WI38 (cell line): ENCODE data around the gene PTP4A1.

Experiments
- H3K4me3 ChIP-seq: 2 replicates; pipeline ENCODE4 v1.5.1; 2011; ENCODE audit warnings: low read depth, mild to moderate bottlenecking, control low read depth, low read length
- CTCF ChIP-seq: IDR thresholded peaks from 2 replicates; pipeline ENCODE4 v1.5.1; 2012; ENCODE audit warnings: low read depth, mild to moderate bottlenecking, control low read depth, low read length

Gene PTP4A1

DNA sequence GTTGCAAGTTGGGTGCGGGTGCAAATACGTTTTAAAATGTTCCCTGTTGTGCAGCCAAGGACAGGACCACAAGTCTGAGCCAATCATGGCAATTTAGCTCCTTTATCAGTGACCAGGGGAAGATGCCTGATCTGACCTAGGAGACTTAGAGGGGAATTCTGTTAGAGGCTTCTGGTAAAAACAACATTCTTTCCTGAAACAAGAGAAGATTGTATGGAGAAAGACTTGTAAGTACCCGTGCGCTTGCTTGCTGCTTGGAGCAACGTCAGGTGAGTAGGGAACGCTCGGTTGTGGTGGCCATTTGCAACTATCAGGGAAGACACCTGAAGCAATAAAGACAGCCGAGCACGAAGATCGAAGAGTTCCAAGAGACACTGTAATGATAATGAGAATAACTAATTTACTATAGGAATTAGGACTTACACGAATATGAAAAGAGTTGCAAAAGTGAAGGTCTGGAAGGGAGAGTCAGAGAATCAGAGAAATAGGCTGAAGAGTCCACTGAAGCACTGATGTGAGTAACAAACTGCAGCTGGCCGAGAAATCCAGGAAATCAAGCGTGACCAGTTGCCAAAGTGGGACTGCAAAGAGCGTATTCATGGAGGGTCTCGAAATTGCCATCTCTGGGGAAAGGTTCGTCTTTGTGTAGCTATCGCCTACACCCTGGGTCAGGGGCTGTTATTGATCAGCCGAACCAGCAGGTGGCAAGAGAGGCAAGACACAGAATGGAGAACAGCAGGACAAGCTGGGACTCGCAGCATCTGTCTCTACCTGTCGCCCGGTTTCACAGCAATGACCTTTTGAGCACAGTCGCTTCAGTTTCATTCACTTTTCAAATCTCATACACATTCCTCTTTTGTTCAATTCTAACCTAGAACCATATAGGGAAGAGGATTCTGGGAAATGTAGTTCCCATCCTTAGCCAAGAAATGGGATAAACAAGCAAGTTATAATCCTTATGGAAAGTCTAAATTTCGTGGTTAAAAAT is 26.1 kb downstream of the PTP4A1 start:
- peak overlapping the region; percentile 63 for H3K4me3 ChIP-seq
- TF ChIP-seq CTCF, result peak; percentile 86

DNA sequence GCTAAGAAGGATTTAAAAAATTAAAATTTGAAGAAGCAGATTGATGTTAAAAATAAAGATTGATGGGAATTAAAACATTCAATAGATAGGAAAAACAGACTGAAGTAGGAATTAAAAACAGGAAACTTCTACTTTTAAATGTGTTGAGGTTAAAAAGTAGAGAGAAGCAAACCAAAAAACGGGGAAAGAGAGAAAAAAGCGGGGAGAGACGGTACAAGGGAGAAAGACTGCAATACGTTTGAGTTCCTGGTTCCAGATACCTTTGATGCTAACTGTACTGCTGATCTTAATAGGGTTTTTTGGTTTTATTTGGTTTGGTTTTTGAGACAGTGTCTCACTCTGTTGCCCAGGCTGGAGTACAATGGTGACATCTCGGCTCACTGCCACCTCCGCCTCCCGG is 27.0 kb downstream of the PTP4A1 start:
- no peak for TF ChIP-seq CTCF
- H3K4me3 ChIP-seq, result no peak overlapping the region

DNA sequence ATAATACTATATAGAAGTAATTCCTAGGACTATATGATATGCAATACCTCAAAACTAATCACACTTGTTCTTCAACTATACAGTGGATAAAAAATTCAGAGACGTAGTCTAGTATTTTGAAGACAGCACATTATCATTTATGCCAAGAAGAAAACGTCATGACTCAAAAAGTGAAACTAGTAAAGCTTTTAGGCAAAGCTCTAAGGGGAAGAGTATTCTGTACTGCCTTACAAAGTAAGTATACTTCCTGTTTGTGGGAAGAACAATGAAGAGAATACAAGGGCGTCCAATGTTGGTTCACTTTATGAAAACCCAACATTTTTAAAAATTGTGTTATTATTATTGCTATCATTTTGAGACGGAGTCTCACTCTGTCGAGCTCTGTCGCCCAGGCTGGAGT is 27.9 kb downstream of the PTP4A1 start:
- TF ChIP-seq CTCF, result no peak

DNA sequence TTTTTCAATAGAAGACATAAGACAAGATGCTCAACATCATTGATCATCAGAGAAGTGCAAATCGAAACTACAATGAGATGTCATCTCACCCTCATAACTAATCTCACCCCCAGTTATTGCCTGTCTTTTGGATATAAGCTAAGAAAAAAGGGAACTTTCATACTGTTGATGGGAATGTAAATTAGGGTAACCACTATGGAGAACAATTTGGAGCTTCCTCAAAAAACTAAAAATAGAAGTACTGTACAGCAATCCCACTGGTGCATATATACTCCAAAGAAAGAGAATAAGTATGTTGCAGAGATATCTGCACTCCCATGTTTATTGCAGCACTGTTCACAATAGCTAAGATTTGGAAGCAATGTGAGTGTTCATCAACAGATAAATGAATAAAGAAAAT is 37.0 kb downstream of the PTP4A1 start:
- no peak overlapping the region for H3K4me3 ChIP-seq
- TF ChIP-seq CTCF, result no peak

More for the DNA sequence above, 27.9 kb downstream of the PTP4A1 start:
- no peak overlapping the region for H3K4me3 ChIP-seq

- H3K4me3 ChIP-seq, result no peak overlapping the region
- no peak for TF ChIP-seq CTCF
Measured at GRCh38 chr6:63610944-63611343, 38.7 kb downstream of the PTP4A1 start.

DNA sequence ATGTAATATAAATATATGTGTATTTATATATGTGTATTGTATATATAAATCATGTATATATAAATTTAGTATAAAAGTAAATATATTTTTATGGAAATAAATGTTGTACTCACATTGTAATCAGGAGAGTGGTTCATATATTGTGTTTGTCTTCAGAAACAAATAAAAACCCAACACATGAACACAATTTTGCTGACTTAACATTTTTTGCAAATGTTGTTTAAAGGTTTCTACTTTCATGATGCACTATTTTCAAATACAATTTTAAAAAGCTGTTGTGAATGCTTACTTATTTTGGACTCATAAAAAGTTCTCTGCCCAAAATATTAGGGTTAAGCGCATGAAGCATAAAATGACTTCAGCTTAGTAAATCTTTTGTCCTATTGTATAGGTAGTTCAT is 39.3 kb downstream of the PTP4A1 start:
- TF ChIP-seq CTCF, result no peak
- H3K4me3 ChIP-seq, result no peak overlapping the region

GRCh38 chr6:63615590-63615989 is 43.3 kb downstream of the PTP4A1 start:
- H3K4me3 ChIP-seq, result no peak overlapping the region
- no peak for TF ChIP-seq CTCF
